GM19463 (cell line): ENCODE measurements around the gene SMARCA2.

Source experiments
- ATAC-seq: cut with Tn5 transposase; IDR thresholded peaks from one replicate; pipeline ENCODE4 v1.9.1; 2021; ENCODE audit warnings: mild to moderate bottlenecking, moderate library complexity; ENCODE audit not compliant: unreplicated experiment

SMARCA2 gene

GRCh38 chr9:2015581-2016407, 647 bp downstream of the SMARCA2 start:
- no peak for ATAC-seq

GRCh38 chr9:2016408-2017330, 1.5 kb downstream of the SMARCA2 start:
- ATAC-seq, result no peak

DNA sequence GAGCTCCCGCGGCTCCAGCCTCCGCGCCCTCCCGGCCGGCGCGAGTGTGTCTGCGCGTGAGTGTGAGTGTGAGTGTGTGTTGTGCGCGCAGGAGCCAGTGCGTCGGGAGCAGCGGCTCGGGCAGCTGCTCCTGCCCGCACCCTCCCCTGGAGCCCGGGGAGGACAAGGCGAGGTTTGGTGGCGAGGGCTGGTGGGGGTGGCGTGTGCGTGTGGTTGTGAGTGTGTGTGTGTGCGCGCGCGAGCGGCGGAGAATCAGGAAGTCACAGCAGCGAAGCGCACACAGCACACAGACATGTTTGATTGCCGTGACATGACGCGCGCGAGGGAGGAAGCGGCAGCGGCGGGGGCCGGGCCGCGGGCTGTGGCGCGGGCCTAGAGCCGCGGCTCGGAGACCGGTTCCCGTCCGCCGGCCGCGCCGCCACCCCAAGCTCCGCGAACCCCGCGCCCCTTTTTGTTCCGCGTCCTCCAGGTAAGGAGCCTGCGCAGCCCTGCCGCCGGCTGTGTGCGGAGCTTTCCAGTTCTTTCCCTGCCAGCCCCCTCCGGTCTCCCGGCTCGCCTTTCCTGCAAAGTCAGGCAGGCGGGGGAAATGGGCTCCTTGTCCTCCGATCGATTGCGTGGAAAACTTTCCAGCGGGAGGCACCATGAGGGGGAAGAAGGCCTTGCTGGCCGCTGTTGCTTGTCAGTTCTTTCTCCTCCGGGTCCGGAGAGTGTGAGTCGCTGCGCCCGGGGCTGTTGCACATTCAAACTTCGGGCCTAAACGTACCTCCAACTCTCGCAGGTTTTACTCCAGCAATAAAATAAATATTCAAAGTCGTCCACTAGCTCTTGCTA, 2.4 kb downstream of the SMARCA2 start:
- peak; percentile 24 for ATAC-seq

GRCh38 chr9:2018162-2018643, 3.1 kb downstream of the SMARCA2 start:
- ATAC-seq, result no peak

GRCh38 chr9:2018764-2019558, 3.8 kb downstream of the SMARCA2 start:
- no peak for ATAC-seq

DNA sequence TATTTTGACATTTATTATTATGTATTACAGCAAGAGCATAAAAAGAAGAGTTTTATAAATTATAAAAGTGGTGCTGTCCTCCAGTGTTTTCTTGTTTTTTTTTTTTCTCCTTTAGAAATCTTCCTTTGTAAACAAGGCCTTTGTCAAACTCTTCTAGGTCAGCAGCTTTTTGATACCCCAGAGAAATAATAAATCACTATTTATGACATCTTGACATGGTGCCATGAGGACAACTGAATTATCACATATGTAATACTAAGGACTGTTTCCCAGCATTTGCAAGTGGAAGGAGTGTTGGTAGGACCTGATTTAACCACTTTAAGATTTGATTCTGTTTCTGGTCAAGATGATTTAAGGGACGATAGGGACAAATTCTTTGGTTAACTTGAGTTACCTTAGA, 4.6 kb downstream of the SMARCA2 start:
- ATAC-seq, result no peak

- no peak for ATAC-seq
These were observed 6.6 kb downstream of the SMARCA2 start for GRCh38 chr9:2021731-2022130.

GRCh38 chr9:2022560-2022959, 7.4 kb downstream of the SMARCA2 start:
- no peak for ATAC-seq

GRCh38 chr9:2023042-2023441, 7.9 kb downstream of the SMARCA2 start:
- no peak for ATAC-seq

DNA sequence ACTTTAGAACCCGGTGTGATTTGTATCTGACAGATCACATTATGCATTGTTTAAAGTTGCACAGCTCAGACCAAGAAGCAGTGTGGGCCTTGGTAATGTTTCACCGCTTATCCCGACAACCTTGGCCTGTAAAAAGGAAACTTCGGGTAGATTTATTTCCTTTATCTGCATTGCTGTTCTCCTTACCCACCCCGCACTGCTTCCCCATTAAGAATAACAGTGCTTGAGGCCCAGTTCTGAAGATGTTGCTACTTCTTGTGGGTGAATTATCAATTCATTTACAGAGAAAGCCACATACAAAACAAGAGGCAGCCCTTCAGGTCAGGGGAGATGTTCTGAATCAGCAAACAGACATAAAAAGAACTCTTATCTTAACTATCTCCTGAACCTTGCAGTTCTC, 8.4 kb downstream of the SMARCA2 start:
- ATAC-seq, result peak; percentile 63

DNA sequence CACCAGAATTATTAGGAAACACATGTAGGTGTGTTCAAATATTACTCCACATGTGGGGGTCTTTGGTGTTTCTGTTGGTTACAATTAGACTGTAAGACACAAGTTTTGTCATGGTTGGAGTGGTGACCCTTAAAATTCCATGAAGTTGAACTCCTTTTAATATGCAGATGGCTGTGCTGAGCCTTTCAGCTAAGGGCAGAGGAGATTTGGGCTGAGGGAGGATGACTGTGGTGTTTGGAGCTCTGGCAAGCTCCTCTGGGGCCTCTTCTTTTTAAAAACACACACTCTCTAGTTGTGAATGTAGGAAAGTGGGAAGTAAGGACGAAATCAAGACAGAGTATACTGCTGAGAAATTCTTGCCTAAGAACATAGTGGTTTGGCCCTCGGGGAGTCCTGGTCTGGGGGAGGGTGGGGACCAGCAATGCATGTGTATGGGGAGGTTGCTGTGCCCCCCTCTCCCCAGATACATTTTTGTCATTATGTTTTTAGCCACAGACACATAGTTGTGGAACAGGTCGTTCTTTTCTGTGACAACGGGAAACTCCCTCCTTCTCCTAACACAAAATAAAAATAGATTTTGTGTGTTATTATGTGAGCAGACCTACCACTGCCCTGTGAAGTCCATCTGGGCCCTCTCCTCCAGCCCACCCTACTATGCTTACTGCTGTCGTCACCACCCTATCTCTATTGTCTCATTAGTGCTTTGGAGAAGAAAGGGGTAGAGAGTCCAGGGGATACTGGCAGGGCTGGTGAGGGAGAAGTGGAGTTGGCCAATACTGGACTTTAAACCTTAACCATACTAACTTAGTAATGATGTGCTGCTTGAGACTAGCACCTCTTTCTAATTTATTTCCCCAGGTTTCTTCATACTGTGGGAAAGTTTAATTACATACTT, 10.0 kb downstream of the SMARCA2 start:
- ATAC-seq, result no peak

GRCh38 chr9:2026220-2026997, 11.3 kb downstream of the SMARCA2 start:
- no peak for ATAC-seq

- ATAC-seq, result no peak
These were observed 12.5 kb downstream of the SMARCA2 start for GRCh38 chr9:2027543-2028160.

- no peak for ATAC-seq
These were observed 13.7 kb downstream of the SMARCA2 start for GRCh38 chr9:2028888-2029287.

- no peak for ATAC-seq
These were observed 14.6 kb downstream of the SMARCA2 start for GRCh38 chr9:2029666-2030170.

DNA sequence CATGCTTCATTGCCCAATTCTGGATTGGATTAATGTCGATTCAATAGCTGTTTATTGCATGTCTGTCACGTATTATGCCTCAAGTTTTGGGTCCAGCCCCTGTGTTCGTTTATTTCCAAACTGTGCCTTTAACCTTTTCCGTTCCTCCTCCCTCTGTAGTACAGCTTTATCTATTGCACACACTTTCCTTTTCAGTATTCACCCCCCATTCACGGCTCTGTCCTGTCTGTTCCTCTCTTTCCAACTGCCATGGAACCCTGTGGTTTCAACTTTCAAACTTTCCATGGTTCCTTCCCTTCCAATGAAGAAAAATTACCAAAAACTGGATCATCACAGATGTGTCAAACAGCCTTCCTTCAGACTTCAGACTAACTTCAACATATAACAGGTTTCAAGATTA, 17.1 kb downstream of the SMARCA2 start:
- no peak for ATAC-seq

GRCh38 chr9:2036844-2037243, 21.7 kb downstream of the SMARCA2 start:
- ATAC-seq, result no peak
